Measurements from ENCODE around the gene TSHZ1.
"Not testable (repeated sequence)": the region's sequence is repeated elsewhere in the genome, so short reads cannot be mapped to it uniquely, and the experiment has no call there.

The TSHZ1 gene

GRCh38 chr18:75307530-75307929, 96.9 kb downstream of the TSHZ1 start:
- no peak for DNase-seq (ENCODE audit: low read depth)

- no peak for DNase-seq (ENCODE audit: low read depth)
Measured at GRCh38 chr18:75309564-75309963, 99.0 kb downstream of the TSHZ1 start.

- no peak for DNase-seq (ENCODE audit: low read depth)
Measured at GRCh38 chr18:75314117-75314516, 103.5 kb downstream of the TSHZ1 start.

GRCh38 chr18:75314606-75315005, 104.0 kb downstream of the TSHZ1 start:
- no peak for DNase-seq (ENCODE audit: low read depth)

- no peak for DNase-seq (ENCODE audit: low read depth)
Measured at GRCh38 chr18:75316223-75316622, 105.6 kb downstream of the TSHZ1 start.

GRCh38 chr18:75316826-75317225, 106.2 kb downstream of the TSHZ1 start:
- DNase-seq (ENCODE audit: low read depth), result no peak

- no peak for DNase-seq (ENCODE audit: low read depth)
Measured at GRCh38 chr18:75317300-75317699, 106.7 kb downstream of the TSHZ1 start.

- no peak for DNase-seq (ENCODE audit: low read depth)
Measured at GRCh38 chr18:75317703-75318102, 107.1 kb downstream of the TSHZ1 start.

- DNase-seq (ENCODE audit: low read depth), result no peak
Measured at GRCh38 chr18:75319905-75320304, 109.3 kb downstream of the TSHZ1 start.

GRCh38 chr18:75320506-75320905, 109.9 kb downstream of the TSHZ1 start:
- no peak for DNase-seq (ENCODE audit: low read depth)

GRCh38 chr18:75321431-75321830, 110.8 kb downstream of the TSHZ1 start:
- no peak for DNase-seq (ENCODE audit: low read depth)

GRCh38 chr18:75322206-75322605, 111.6 kb downstream of the TSHZ1 start:
- no peak for DNase-seq (ENCODE audit: low read depth)

- no peak for DNase-seq (ENCODE audit: low read depth)
Measured at GRCh38 chr18:75323821-75324585, 113.4 kb downstream of the TSHZ1 start.

- no peak for DNase-seq (ENCODE audit: low read depth)
Measured at GRCh38 chr18:75324686-75325257, 114.2 kb downstream of the TSHZ1 start.

GRCh38 chr18:75329753-75330152, 119.2 kb downstream of the TSHZ1 start:
- not testable (repeated sequence) for DNase-seq (ENCODE audit: low read depth)

- DNase-seq (ENCODE audit: low read depth), result no peak
Measured at GRCh38 chr18:75330308-75330707, 119.7 kb downstream of the TSHZ1 start.

- DNase-seq (ENCODE audit: low read depth), result no peak
Measured at GRCh38 chr18:75334869-75335268, 124.3 kb downstream of the TSHZ1 start.

GRCh38 chr18:75335511-75335910, 124.9 kb downstream of the TSHZ1 start:
- no peak for DNase-seq (ENCODE audit: low read depth)

GRCh38 chr18:75336767-75337166, 126.2 kb downstream of the TSHZ1 start:
- DNase-seq (ENCODE audit: low read depth), result no peak

- DNase-seq (ENCODE audit: low read depth), result no peak
Measured at GRCh38 chr18:75337348-75337747, 126.8 kb downstream of the TSHZ1 start.

- no peak for DNase-seq (ENCODE audit: low read depth)
Measured at GRCh38 chr18:75338631-75339030, 128.0 kb downstream of the TSHZ1 start.
